Occipital lobe (tissue), 2 donors: ENCODE data around the gene PDE11A. TPM values are rescaled to one million over a fixed set of nuclear protein-coding genes. Genes with fewer than 3 reads are reported as not detected.

ENCODE experiments used
- DNase-seq: peaks from one replicate; lab custom pipeline; 2025; lab: John Stamatoyannopoulos, UW
- total RNA-seq: library from RNA; depleted of rRNA; stranded (reverse); fragments of >200 nt; gene quantifications from one replicate; pipeline ENCODE4 v1.2.3, GENCODE V29; 2014

Gene PDE11A
- total RNA-seq, 1 donor from 2014 or later: 1.7 TPM

DNA sequence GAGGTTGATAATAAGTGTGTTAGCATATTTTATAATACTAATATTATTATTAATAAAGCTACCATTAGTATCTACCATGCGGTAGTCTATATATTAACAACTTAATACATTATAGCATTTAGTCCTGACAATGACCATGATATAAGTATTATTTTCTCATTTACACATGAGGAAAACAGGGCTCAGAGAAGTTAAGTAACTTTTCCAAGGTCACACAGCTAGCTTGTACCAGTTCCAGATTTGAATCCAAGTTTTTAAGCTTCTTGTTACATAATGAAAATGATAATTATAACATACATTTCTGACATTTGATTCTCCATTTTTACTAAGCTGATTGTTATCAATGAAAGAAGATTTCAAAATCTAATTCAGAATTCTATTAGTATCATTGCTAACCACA is 369.4 kb downstream of the PDE11A start:
- no peak for DNase-seq

DNA sequence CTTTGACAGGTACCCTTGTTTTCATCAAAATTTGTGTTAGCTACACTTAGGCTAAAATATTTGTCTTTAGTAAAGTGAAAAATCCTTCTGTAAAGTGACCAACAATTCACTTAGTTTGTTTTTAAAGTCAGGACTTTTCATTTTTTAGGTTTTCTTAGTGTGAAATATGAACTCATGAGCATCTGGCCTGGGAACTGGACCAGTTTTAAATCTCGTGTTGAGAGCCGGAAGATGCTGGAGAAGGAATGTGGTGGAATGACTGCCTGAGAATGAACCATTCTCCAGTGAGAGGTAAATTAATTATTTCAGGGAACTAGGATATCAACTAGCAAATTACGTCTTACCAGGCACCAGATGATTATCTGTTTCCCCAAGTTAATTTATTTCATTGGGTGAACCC is 374.3 kb downstream of the PDE11A start:
- no peak for DNase-seq

DNA sequence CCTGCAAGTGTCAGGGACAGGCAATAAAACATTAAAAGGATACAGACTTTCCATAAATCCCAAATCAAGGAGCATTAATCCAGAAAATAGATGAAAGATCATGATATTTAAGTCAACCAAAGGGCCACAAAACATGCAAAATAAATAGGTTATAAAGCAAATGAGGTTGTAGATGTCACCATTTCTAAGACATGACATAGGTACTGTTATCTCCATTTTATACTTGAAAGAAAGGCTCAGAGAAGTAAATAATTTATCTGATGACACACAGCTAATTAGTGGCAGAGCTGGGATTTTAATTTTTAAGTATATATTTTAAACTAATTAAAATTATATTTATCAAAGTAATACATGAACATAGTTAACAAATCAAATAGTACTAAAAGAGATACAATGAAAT is 378.2 kb downstream of the PDE11A start:
- DNase-seq: no peak

DNA sequence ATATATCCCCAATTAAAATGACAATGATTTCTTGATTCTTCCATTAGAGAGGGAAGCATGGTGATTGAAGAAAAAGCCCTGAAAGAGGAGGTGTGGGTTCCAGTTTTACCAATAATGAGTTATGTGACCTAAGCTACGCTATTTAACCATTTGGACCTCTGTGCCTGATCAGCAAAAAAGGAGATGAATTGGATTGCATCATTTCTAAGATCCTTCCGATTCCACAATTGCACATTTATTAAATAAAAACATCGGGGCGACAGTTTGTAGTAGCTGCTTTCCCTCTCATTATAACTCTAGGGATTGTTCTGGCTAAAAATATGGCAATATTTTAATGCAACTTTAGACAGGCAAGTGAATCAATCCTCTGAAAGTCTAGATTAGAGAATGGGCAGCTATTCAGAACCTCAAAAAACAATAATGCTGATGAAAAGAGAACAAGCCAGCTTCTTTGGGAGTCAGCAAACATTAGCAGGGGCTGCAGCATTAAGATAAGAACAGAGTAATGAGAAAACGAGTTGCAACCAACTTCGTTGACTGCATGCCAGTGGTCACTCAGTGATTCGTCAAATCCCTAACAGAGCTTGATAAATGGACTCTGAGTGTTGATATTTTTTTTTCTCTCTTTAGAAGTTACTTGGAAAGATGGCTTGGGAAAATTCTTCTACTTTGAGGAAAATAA is 378.8 kb downstream of the PDE11A start:
- no peak for DNase-seq

DNA sequence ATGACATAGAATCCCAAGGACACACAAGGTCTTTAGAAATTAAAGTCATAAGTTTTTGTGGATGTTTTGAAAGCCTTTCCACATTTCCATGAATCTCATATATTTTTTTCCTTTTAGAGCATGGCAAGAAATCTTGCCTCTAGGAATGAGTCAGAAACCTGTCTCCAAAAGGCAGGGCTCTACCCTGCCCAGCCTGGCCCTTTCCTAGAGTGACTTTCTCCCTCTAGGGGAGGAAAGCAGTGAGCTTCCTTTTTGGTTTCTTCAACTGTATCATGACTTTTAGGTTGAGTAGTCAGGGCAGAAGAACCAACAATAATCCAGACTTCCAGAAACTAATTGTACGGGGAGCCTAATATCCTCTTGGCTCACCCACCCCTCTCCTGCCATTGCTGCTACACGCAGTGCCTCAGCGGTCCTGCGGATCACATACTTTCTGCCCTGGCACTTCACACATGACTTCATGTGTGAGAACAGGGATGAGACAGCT is 379.8 kb downstream of the PDE11A start:
- DNase-seq: no peak

DNA sequence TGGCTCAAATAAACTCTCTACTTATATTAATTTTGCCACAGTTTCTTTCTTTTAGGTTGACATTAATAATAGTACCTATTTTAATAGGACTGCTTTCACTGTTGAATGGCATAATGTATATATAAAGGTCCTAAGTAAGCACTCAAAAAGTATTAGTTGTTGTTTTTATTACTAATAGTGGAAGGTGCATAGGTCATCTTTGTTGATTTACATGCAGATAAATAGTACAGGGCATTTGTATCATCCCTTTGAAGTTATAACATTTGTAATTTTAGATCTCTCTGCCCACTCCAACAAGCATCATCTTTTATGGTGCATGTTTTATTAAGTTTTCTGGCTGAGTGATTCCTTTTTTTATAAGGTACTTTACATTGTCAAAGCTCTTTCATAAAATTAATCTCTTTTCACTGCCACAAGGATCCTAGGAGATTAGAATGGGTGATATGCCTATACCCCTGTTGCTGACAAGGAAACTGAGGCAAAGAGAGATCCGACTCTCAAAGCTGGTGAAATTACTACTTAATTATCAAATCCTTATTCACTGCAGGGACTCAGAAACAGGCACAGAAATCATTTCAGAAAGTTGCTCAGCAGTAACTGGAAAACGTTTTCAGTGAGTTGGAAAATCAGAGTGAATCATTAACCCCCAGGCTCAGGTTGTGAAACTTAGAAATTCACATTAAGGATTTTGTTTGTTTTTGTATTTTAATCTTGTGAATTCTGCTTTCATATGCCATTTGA is 380.4 kb downstream of the PDE11A start:
- no peak for DNase-seq

GRCh38 chr2:177691177-177691576 is 381.4 kb downstream of the PDE11A start:
- no peak for DNase-seq

DNA sequence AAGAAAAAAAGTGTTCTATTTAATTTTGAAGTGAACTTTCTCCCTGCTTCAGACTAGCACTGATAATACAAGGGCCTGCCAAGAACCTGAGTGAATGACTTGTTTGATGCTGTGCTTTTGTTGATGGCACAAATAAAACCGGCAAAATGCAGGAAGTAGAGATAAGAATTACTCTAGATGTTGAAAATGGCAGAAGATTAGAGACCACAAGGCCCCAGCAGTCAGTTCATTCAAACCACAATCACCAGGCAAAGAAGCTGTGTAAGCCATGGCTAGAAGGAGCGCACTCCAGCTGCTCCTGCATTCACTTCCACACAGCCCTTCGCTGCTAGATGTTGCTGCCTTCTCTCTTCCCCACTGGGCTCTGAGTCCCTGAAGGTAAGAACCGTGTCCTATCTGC is 383.0 kb downstream of the PDE11A start:
- no peak for DNase-seq

DNA sequence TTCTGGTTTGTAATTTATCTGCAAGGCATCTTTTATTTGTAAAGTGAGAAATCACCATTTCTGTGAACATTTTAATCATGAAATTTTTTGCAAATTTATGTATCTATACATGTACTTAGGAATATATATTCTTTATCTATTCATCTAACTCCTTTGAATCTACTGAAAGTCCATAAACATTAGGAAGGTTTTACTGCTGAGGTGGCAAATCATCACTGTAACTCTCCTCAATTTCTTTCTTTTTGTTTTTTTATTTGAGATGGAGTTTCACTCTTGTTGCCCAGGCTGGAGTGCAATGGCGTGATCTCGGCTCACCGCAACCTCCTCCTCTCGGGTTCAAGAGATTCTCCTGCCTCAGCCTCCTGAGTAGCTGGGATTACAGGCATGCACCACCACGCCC is 383.7 kb downstream of the PDE11A start:
- DNase-seq: no peak

DNA sequence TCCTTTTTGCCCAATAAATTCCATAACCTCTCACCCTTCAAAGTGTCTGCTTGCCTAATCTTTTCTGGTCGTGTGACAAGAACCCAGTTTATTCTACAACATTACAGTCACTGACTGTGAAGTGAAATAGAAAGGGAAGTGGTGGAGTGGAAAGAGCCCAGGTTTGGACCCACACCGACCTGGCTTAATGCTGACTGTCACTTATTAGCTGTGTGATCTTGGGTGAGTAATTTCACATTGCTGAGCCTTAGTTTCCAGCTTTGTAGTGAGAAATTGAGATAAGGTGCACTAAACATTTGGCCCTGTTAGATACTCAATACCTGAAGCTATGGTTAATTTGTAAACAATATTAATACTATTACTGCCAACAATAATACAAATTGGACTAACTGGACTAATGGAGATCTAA is 388.9 kb downstream of the PDE11A start:
- no peak for DNase-seq

DNA sequence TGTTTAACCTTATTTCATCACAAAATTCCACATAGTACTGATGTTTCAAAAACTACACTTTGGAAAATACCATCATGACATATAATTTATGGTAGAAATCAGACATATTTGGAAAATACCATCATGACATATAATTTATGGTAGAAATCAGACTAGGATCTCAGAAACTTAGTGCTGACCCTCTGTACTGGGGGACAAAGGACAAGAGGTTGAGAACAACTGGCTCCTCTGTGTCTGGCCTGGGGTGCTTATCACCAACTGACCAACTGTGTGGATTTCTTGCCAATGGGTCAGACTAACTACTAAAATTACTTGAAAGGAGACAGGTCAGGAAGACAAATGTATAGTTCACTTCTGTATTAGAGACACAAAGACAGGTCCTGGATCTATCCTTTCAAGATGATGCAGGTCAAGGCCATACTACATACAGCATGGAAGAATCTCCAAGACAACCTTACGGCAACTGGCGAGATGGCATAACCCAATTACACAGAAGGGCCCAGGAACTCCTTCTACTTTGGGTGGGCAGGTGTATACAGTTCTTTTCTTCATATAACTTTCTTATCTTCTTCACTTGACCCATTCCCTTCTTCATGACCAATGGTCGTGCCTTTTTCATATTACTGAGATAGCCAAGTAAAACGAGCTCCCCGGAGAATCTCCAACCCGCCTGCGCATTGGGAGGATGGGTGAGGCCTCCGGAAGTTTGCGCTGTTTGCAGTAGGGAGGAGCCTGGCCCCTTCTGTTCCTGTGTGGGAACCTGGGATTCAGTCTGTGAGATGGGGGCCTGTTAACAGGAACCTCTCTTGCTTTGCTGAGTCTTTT is 389.5 kb downstream of the PDE11A start:
- no peak for DNase-seq

- DNase-seq: no peak
Measured at GRCh38 chr2:177682006-177682405, 390.6 kb downstream of the PDE11A start.

GRCh38 chr2:177680866-177681712 is 391.5 kb downstream of the PDE11A start:
- DNase-seq: no peak

- DNase-seq: no peak
Measured at GRCh38 chr2:177679611-177680605, 392.7 kb downstream of the PDE11A start.

- DNase-seq: no peak
Measured at GRCh38 chr2:177678939-177679338, 393.6 kb downstream of the PDE11A start.

DNA sequence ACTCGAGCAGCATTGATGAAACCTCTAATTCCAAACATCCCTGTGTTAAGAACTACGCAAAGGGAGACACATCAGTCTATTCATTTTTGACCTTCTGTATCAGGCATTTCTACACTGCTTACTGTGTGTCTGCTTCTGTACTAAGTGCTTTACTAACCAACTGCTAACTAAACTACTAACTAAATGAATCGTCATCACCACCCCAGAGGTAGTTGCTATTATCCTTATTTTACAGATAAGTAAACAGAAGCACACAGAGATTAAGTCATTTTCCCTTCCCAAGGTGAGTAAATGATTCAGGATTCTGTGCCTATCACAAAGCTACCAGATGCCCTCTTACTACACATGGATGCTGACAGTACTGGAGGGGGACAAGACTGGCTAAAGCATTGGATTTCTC is 395.9 kb downstream of the PDE11A start:
- DNase-seq: no peak

GRCh38 chr2:177675825-177676224 is 396.8 kb downstream of the PDE11A start:
- no peak for DNase-seq

- DNase-seq: no peak
Measured at GRCh38 chr2:177675350-177675821, 397.2 kb downstream of the PDE11A start.
